Parathyroid adenoma (tissue), 2 donors: ENCODE data around the gene ASTN2.

Experiments
- H2AFZ ChIP-seq: fragments of 300-600 bp; sonication (generic); one replicate; pipeline ENCODE4 v1.7.0; 2017; ENCODE audit warnings: antibody characterized with exemption, mild to moderate bottlenecking
- H3K27ac ChIP-seq: fragments of 300-600 bp; sonication (generic); one replicate; pipeline ENCODE4 v1.7.0; 2017
- H3K27me3 ChIP-seq: fragments of 300-600 bp; sonication (generic); one replicate; pipeline ENCODE4 v1.7.0; 2017; ENCODE audit warnings: low read length; ENCODE audit not compliant: control insufficient read depth, insufficient read depth
- H3K36me3 ChIP-seq: fragments of 300-600 bp; sonication (generic); one replicate; pipeline ENCODE4 v1.7.0; 2017; ENCODE audit warnings: low read length; ENCODE audit not compliant: control insufficient read depth, insufficient read depth
- H3K4me1 ChIP-seq: fragments of 300-600 bp; sonication (generic); one replicate; pipeline ENCODE4 v1.7.0; 2017; ENCODE audit warnings: control low read depth
- H3K4me2 ChIP-seq: fragments of 300-600 bp; sonication (generic); one replicate; pipeline ENCODE4 v1.7.0; 2017; ENCODE audit warnings: low read length
- H3K4me3 ChIP-seq: fragments of 300-600 bp; sonication (generic); one replicate; pipeline ENCODE4 v1.7.0; 2017; ENCODE audit warnings: low read depth, low read length
- H3K79me2 ChIP-seq: fragments of 300-600 bp; sonication (generic); one replicate; pipeline ENCODE4 v1.7.0; 2017; ENCODE audit warnings: control low read depth
- H3K9ac ChIP-seq: fragments of 300-600 bp; sonication (generic); one replicate; pipeline ENCODE4 v1.7.0; 2017; ENCODE audit warnings: mild to moderate bottlenecking
- H3K9me3 ChIP-seq: fragments of 300-600 bp; sonication (generic); one replicate; pipeline ENCODE4 v1.7.0; 2017; ENCODE audit warnings: low read length; ENCODE audit not compliant: control insufficient read depth
- CTCF ChIP-seq: fragments of 300-600 bp; sonication (generic); IDR thresholded peaks from one replicate; pipeline ENCODE4 v1.7.0; 2017; ENCODE audit warnings: antibody characterized with exemption, mild to moderate bottlenecking
- donor health status: primary hyperparathyroidism.

ASTN2 gene

GRCh38 chr9:116958881-116959280 lies 456.0 kb downstream of the ASTN2 start:
- Histone ChIP-seq H3K4me3 (no peak overlapping the region), H3K4me2 (no peak overlapping the region), H3K4me1 (no peaks in the 10 kb centered on the region), H3K9me3 (no peaks in the 10 kb centered on the region), H3K79me2 (no peaks in the 10 kb centered on the region), H2AFZ (no peak overlapping the region), H3K27ac (no peak overlapping the region), H3K36me3 (no peaks in the 10 kb centered on the region), H3K9ac (no peak overlapping the region), H3K27me3 (no peaks in the 10 kb centered on the region)
- TF ChIP-seq CTCF = no peak

GRCh38 chr9:116954731-116955130 lies 460.1 kb downstream of the ASTN2 start:
- no peaks in the 10 kb centered on the region for H3K4me1 ChIP-seq
- no peak overlapping the region for H3K4me2 ChIP-seq
- no peak overlapping the region for H3K9ac ChIP-seq
- no peaks in the 10 kb centered on the region for H3K9me3 ChIP-seq
- H3K36me3 ChIP-seq = no peaks in the 10 kb centered on the region
- no peak for TF ChIP-seq CTCF
- no peaks in the 10 kb centered on the region for H3K79me2 ChIP-seq
- no peaks in the 10 kb centered on the region for H3K27me3 ChIP-seq
- H3K4me3 ChIP-seq = no peak overlapping the region
- H2AFZ ChIP-seq = no peak overlapping the region
- H3K27ac ChIP-seq = no peak overlapping the region

- H3K4me1 ChIP-seq = no peaks in the 10 kb centered on the region
- H3K27ac ChIP-seq = no peak overlapping the region
- no peak for TF ChIP-seq CTCF
- H2AFZ ChIP-seq = no peak overlapping the region
- no peaks in the 10 kb centered on the region for H3K27me3 ChIP-seq
- no peaks in the 10 kb centered on the region for H3K9me3 ChIP-seq
- H3K9ac ChIP-seq = no peak overlapping the region
- no peaks in the 10 kb centered on the region for H3K79me2 ChIP-seq
- no peak overlapping the region for H3K4me2 ChIP-seq
- H3K36me3 ChIP-seq = no peaks in the 10 kb centered on the region
- H3K4me3 ChIP-seq = no peak overlapping the region
Observed at GRCh38 chr9:116953271-116953670, 461.6 kb downstream of the ASTN2 start.

GRCh38 chr9:116952436-116952810 lies 462.4 kb downstream of the ASTN2 start:
- Histone ChIP-seq H3K27me3 (no peaks in the 10 kb centered on the region), H3K36me3 (no peaks in the 10 kb centered on the region), H3K4me3 (no peak overlapping the region), H3K4me1 (no peaks in the 10 kb centered on the region), H3K9ac (no peak overlapping the region), H3K4me2 (no peak overlapping the region), H2AFZ (no peak overlapping the region), H3K27ac (no peak overlapping the region), H3K9me3 (no peaks in the 10 kb centered on the region), H3K79me2 (no peaks in the 10 kb centered on the region)
- TF ChIP-seq CTCF = no peak

- Histone ChIP-seq H3K27me3 (no peaks in the 10 kb centered on the region), H2AFZ (no peak overlapping the region), H3K79me2 (no peaks in the 10 kb centered on the region), H3K9me3 (no peaks in the 10 kb centered on the region), H3K4me3 (no peak overlapping the region), H3K27ac (no peak overlapping the region), H3K36me3 (no peaks in the 10 kb centered on the region), H3K9ac (no peak overlapping the region), H3K4me1 (no peaks in the 10 kb centered on the region), H3K4me2 (no peak overlapping the region)
- no peak for TF ChIP-seq CTCF
Observed at GRCh38 chr9:116951588-116952435, 463.0 kb downstream of the ASTN2 start.
